ENCODE results near the gene CPTP.
"Not testable (repeated sequence)": the region's sequence is repeated elsewhere in the genome, so short reads cannot be mapped to it uniquely, and the experiment has no call there.

The CPTP gene

DNA sequence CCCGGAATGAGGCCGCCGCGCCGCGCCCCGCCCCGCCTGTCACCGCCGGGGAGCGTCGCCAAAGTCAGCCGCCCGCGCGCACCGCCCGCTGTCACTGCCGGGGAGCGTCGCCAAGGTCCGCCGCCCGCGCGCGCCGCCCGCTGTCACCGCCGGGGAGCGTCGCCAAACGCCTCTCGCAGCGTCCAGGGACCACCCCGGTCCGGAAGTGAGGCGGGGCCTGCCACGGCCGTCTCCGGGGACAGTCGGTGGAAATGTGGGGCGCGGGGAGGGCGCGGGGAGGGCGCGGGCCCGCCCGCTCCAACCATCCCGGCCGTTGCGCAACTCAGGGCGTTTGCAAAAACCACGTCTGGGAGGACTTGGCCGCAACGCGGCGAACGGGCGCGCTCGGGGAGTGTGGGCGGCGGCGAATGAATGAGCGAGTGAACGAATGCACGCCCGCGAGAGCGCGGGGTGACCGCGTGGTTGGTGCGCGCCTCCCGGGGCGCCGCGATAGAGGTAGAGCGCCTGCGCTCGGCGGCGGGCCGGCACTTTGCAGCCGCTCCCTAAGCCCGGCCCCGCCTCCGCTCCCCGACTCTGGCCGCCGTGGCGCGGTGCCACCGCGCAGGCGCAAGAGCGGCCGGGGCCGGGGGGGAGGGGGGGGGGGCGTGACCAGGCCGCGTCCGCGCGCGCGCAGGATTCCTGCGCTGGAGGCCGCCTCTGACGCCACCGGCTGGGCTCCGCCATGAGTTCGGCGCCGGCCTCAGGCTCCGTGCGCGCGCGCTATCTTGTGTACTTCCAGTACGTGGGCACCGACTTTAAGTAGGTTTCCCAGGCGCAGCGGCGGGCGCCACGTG is 16.5 kb upstream of the CPTP start, which contains the start of the genes ACAP3 and PUSL1:
TSS of gene ACAP3 (minus strand) at position 8 of the 833 bp plus-strand sequence. CDS start 115 bp downstream, outside the sequence.
TSS of gene PUSL1 (plus strand) at position 675 of the 833 bp plus-strand sequence. CDS start at position 722, 47 bp downstream.
- DNase-seq: peak; percentile 63

- no peak for DNase-seq
Observed at GRCh38 chr1:1308756-1309250, 15.8 kb upstream of the CPTP start.

DNA sequence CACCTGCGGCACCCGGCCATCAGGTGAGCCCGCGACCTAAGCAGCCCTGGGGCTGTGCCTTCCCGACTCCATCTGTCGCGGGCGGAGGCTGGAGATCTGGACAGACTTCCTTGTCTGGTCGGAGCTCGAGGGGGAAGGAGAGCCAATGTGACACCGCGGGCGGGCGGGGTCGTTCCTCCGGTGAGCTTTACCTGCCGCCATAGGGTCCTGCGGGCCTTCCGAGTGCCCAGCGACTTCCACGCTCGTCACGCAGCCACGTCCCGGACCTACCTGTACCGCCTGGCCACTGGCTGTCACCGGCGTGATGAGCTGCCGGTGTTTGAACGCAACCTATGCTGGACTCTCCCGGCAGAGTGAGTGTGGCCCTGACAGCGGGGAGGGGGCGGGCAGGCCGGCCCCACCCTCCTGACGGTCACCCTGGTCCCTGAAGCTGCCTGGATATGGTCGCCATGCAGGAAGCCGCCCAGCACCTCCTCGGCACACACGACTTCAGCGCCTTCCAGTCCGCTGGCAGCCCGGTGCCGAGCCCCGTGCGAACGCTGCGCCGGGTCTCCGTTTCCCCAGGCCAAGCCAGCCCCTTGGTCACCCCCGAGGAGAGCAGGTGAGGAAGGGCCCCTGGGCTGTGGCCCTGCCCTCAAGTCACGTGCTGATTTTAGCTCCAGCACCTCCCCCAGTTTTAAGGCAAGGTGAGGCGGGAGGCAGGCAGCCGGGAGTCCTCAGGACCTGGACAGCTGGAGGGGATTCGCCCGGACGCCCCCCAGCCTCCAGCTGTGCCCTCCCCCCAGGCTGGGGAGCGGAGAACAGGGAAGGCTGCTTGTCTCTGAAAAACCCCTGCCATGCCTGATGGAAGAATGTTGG is 15.1 kb upstream of the CPTP start:
- no peak for DNase-seq

- DNase-seq: no peak
Observed at GRCh38 chr1:1310109-1310385, 14.6 kb upstream of the CPTP start.

DNA sequence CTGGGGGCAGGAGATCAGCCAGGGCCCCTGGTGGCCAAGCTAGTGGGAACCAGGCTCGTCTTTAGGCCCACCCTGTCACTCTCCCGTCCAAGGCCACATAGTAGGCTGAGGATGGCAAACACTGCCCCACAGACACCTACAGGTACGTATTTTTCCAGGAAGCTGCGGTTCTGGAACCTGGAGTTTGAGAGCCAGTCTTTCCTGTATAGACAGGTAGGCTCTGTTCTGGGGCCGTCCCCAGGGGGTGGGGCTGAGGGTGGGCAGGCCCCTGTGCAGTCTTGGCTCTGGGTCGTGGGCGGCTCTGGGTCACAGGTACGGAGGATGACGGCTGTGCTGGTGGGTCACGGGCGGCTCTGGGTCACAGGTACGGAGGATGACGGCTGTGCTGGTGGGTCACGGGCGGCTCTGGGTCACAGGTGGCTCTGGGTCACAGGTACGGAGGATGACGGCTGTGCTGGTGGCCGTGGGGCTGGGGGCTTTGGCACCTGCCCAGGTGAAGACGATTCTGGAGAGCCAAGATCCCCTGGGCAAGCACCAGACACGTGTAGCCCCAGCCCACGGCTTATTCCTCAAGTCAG is 14.0 kb upstream of the CPTP start:
- no peak for DNase-seq

DNA sequence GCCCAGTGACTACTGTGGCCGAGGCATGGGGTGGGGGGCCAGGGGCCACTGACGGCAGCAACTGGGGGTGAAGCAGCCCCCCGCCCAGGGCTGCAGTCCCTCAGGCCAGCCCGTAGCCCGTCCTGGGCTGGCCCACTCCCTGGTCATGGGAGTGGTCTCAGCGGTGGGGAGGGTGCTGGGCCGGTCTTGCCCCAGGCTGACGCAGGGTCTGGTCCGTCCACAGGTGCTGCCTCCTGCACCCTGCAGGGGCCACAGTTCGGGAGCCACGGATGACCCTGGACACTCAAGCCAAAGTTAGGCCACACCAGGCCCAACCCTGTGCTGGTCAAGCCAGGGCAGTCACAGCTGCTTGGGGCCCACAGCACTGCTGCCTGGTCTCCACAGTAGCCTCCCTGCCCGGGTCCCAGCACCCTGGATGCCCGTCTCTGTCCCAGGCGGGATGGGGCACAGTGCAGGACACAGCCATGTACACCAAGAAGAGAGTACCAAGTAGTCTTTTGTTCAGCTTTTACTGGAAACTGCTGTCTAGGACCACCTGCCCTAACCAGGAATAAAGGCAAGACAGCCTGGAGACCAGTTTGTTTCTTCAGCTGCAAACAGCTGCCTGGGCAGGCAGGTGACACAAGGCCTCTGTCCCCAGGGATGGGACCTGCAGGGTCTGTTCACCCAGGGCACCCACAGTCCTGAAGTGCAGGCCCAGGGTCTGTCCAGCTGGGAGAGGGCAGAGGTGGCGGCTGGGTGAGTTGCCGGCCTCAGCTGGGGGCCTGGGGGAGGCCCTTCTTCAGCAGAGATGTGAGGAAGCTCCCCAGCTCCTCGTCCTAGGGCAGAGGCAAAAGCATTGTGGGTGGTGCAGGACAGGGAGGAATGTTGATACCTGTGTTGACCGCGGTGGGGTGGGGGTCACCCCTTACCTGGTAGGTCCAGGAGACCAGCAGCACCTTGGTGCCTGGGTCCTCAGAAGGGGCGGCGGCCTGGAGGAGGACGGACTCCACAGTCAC is 13.2 kb upstream of the CPTP start:
- DNase-seq: no peak

GRCh38 chr1:1312450-1313314 is 11.9 kb upstream of the CPTP start:
- no peak for DNase-seq

DNA sequence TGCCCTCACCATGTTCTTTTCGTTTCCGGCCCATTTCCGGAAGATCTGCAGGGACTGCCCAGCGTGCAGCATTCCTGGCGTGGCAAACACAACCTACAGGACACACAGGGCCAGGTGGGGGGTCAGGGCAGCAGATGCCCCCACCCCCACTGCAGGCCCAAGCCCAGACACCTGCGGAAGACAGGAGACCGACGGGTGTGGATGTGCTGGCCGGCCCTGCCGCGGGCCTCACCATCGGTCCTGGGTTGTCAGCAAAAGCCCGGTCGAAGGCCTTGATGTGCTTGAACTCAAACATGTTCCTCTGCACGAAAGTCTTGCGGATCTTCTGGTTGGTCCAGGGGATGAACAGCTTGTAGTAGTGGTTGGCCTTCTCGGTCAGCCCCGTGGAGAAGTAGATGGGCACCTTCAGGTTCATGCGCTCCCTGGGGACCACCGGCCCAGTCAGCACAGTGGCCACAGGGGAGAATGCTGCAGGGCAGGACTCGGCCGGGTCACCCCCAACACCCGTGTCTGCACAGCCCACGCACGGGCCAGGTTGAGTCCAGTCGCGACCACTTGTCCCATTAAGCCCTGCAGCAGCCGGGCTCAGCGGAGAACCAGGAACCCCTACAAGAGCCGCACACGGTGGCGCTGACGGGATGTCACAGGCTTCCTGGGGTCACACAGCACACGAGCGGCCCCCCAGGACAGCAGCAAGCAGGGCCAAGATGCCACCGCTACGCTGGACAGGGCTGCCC is 10.9 kb upstream of the CPTP start:
- DNase-seq: no peak

- DNase-seq: no peak
Observed at GRCh38 chr1:1314237-1314586, 10.4 kb upstream of the CPTP start.

DNA sequence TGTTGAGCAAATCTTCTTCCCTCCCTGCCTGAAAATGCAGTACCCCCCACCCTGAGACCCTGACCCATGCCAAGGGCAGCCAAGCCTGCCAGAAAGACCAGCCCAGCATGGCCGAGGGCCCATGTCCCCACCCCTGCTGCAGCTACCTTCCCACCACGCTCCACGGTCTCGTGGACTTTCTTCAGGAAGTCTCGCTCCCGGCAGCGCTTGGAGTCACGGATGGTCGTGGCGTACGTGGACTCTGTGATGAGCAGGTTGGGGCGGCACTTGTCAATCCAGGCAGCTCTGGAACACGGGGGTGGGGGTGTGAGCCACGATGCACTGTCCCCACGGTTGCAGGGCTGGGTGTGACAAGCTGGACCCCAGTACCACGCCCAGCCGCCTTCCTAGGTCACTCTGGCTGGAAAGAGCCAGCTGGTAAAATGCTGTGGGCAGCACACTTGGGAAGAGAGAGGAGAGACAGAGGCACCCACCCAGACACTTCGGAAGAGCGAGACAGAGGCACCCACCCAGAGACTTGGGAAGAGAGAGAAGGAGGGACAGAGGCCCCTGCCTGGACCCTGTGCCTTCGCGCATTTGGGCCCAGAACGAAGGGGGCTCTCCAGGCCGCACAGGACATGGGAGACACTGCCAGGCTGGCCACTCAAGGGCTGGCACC is 9.8 kb upstream of the CPTP start:
- DNase-seq: no peak

- DNase-seq: no peak
Observed at GRCh38 chr1:1315435-1315954, 9.1 kb upstream of the CPTP start.

DNA sequence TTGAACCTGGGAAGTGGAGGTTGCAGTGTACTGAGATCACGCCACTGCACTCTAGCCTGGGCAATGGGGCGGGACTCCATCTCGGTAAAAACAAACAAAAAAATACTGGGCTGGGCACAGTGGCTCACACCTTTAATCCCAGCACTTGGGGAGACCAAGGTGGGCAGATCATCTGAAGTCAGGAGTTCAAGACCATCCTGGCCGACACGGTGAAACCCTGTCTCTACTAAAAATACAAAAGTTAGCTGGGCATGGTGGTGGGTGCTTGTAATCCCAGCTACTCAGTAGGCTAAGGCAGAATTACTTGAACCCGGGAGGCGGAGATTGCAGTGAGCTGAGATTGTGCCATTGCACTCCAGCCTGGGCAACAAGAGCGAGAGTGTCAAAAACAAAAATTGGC is 8.4 kb upstream of the CPTP start:
- not testable (repeated sequence) for DNase-seq

- DNase-seq: no peak
Observed at GRCh38 chr1:1317420-1317819, 7.2 kb upstream of the CPTP start.

DNA sequence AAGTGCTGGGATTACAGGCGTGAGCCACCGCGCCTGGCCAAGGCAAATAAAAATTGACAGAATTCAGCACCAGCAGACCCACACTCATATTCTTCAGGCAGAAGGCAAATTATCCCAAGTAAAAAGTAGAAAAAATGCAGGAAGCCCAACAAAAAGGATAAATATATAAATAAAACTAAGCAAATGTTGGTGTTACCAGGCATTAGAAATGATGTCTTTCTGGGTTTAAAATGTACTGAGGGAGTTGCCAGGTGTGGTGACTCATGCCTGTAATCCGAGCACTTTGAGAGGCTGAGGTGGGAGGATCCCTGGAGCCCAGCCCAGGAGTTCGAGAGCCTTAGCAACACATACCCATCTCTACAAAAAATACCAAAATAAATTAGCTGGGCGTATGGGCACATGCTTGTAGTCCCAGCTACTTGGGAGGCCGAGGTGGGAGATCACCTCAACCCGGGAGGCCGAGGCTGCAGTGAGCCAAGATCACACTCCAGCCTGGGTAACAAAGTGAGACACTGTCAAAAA is 6.4 kb upstream of the CPTP start:
- DNase-seq: no peak

- no peak for DNase-seq
Observed at GRCh38 chr1:1318777-1319645, 5.6 kb upstream of the CPTP start.

DNA sequence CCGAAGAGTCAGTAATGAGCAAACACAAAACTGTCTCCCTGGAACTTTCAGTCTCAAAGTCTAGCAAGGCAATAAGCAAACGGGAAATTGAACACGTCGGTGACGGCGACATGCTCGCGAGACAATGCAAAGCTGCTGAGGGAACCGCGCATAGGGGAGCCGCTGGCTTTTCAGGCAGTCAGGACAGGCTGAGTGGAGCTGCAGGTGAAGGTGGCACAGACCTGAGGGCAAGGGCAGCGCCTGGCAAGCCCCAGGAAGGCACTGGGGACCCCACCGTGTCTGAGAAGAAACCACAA is 5.0 kb upstream of the CPTP start:
- DNase-seq: no peak

GRCh38 chr1:1320666-1321448 is 3.7 kb upstream of the CPTP start:
- no peak for DNase-seq

- DNase-seq: no peak
Observed at GRCh38 chr1:1321477-1321876, 3.1 kb upstream of the CPTP start.
